NCI-H1694 treated with DMSO at 0.1 percent for 48 hours (cell line): Measurements from ENCODE around the gene RANBP17.

ENCODE experiments used
- DNase-seq: peaks from one replicate; lab custom pipeline; 2025; lab: John Stamatoyannopoulos, UW

RANBP17 gene

DNA sequence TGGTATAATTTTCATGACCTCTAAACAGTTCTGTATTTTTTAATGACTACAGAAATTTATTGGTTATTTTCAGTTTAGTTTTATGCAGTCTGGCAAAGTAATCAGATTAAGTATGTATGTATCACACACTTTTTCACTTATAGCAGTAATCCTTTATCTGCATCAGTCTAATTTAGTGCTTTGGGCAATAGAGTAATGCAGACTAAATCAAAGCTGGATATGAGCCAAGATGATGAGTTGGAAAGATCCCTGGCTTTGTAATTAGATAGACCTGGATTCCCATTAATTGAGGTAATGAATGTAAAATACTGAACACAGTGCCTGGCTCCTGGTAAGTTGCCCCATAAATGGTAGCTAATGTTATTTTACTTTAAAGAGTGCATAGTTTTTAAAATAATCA is 231.8 kb downstream of the RANBP17 start:
- DNase-seq: no peak

- DNase-seq: no peak
These were observed 232.5 kb downstream of the RANBP17 start for GRCh38 chr5:171094356-171094755.

DNA sequence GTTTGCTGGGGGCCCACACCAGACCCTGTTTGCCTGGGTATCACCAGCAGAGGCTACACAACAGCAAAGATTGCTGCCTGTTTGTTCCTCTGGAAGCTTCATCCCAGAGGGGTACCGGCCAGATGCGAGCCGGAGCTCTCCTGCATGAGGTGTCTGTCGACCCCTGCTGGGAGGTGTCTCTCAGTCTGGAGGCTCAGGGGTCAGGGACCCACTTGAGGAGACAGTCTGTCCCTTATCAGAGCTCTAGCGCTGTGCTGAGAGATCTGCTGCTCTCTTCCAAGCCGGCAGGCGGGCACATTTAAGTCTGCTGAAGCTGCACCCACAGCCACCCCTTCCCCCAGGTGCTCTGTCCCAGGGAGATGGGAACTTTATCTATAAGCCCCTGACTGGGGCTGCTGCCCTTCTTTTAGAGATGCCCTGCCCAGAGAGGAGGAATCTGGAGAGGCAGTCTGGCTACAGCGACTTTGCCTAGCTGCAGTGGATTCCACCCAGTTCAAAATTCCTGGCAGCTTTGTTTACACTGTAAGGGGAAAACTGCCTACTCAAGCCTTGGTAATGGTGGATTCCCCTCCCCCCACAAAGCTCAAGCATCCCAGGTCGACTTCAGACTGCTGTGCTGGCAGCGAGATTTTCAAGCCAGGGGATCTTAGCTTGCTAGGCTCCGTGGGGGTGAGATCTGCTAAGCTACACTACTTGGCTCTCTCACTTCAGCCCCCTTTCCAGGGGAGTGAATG is 241.2 kb downstream of the RANBP17 start:
- no peak for DNase-seq

DNA sequence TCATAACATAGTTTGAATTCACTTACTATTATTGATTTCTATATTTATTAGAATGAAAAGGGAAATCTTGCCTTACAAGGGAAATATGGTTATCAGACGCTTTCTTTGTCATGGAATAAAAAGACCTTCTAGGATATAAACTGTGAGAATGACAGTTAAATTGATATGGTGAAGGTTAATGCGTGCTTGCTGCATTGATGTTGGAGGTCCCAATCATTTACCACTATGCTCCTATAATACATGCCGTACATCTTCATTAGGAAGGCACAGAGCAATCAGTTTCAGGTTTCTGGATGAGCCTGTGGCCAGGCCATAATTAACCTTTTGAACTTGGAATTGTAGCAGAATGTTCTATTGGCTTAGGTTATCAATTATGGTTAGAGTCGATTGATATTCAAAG is 245.9 kb downstream of the RANBP17 start:
- DNase-seq: no peak

DNA sequence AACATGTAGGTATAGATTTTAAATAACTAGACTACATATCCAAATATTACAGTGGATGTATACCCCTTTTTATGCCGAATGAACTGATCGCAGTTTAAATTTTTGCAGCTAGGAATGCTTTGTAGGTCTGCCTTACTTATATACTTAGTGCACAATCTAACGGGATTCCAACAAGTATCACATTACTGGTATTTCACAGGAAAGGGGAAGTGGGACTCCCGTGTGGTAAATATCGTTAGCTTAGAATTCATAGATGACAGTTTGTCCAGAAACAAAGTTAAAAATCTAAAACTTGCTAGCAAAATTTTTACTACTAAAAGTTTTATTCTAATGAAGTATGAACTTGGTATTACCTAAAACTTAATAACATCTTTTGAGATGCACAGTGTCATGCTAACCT is 253.7 kb downstream of the RANBP17 start:
- DNase-seq: no peak

DNA sequence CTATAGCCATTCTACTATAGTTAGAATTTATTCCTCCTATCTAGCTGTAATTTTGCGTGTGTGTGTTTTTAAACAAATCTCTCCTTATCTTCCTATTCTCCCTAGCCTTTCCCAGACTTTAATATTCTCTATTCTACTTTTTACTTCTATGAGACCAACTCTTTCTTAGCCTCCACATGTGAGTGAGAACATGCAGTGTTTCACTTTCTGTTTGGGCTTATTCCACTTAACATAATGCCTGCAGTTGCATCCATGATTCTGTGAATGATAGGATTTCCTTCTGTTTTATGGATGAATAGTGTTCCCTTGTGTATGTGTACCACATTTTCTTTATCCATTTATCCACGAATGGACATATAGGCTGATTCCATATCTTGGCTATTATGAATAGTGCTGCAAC is 254.9 kb downstream of the RANBP17 start:
- no peak for DNase-seq

GRCh38 chr5:171120986-171121622 is 259.3 kb downstream of the RANBP17 start:
- DNase-seq: no peak

GRCh38 chr5:171121638-171122037 is 259.8 kb downstream of the RANBP17 start:
- DNase-seq: no peak

DNA sequence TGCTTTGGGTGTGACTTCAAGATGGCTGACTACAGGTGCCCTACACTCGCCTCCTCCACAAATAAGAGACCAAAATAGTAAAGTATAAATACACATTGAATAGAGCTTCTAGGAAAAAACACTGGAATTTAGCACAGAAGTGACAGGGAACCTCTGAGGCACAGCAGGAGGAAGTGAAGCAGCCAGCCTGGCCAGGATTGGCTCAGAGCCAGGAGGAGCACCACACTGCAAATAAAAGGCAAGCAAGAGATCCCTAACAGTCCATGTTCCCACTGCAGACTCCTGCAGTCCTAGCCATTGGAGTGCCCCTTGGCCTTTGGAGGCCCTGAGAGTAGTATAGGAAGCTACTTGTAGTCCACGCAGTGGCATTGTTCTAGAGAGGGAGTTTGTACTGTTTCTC is 260.6 kb downstream of the RANBP17 start:
- DNase-seq: no peak

- DNase-seq: no peak
These were observed 261.6 kb downstream of the RANBP17 start for GRCh38 chr5:171123417-171123816.

GRCh38 chr5:171127314-171127713 is 265.5 kb downstream of the RANBP17 start:
- no peak for DNase-seq

- DNase-seq: no peak
These were observed 266.3 kb downstream of the RANBP17 start for GRCh38 chr5:171128136-171128535.

- no peak for DNase-seq
These were observed 267.5 kb downstream of the RANBP17 start for GRCh38 chr5:171129308-171129707.

DNA sequence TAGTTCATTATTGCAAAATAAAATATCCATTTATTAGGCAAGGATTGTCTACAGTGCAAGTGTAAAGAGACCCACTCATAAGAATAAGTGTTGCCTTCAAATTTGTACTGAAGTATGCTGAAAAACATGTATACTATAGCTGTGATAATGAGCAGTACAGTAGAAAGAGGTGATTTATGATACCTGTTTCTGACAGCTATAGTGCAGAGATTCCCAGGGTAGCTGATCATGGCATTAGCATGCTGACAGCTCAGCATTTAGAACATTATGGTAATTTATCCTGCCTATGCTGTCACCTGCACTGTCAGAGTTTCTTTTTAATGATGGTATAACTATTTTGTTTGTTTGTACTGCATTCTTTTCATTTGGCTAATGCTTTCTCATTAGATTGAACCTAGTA is 269.7 kb downstream of the RANBP17 start:
- no peak for DNase-seq

GRCh38 chr5:171137768-171138525 is 276.1 kb downstream of the RANBP17 start:
- DNase-seq: no peak

DNA sequence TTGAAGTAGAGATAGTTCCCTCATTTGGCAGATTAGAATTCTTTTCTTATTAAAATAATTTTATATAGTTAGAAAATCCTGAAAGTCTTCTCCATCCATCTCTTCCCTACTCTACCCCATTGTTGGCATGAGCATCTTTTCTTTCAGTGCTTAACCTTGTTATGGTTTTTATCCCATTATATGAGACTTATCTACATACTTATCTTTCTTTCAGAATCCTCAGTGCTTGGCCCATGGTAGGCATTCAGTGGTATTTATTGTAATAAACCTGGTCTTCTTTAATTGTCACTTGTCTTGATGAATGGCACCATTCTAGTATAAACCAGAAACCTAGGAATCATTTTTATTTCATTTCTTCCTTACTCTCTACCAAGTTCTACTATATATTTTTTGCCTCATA is 277.4 kb downstream of the RANBP17 start:
- no peak for DNase-seq

- no peak for DNase-seq
These were observed 280.8 kb downstream of the RANBP17 start for GRCh38 chr5:171142617-171143016.

DNA sequence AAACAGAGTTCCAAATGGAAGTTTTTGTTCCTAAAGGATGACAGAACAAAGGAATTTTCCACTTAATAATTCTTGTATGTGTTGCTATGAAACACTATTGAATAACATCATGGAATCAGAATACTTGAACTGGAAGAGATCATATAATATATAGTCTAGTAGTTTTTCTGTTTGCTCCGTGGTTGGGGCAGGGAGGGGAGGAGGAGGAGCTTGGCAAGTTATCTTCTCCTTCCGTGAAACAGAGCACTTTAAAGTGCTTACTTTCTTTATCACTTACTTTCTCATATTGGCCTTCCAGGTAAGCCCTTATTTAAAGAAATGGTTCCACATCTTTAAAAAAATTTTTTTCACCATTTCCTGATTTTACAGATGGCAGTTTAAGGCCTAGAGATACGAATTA is 281.4 kb downstream of the RANBP17 start:
- no peak for DNase-seq

DNA sequence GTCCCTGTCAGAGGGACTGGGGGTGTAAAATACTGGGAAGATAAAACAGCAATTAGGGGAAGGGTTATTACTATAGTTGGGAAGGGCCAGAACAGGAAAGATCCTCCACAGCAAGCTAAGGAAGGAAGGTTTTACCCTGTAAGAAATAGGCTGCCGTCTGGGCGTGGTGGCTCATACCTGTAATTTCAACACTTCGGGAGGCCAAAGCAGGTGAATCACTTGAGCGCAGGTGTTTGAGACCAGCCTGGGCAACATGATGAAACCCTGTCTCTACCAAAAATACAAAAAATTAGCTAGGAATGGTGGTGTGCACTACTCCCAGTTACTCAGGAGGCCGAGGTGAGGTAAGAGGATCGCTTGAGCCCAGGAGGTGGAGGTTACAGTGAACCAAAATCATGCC is 282.1 kb downstream of the RANBP17 start:
- DNase-seq: no peak

DNA sequence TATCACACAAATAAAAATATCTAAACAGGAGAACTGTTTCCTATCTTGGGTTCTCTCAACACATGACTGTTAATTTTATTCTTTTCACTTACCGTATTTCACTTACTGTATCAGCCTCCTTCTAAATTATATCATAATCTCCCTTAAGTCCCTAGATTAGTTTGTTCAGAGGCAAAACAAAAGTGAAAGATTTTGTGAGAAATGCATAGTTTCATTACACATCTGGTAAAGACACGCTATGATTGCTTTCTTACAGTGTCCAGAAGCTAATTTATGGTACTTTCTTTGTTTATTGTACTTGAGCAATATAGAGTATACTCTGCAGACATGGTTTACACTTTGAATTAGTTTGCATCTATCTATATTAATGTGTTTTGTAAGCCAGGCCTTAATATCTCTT is 287.5 kb downstream of the RANBP17 start:
- no peak for DNase-seq

DNA sequence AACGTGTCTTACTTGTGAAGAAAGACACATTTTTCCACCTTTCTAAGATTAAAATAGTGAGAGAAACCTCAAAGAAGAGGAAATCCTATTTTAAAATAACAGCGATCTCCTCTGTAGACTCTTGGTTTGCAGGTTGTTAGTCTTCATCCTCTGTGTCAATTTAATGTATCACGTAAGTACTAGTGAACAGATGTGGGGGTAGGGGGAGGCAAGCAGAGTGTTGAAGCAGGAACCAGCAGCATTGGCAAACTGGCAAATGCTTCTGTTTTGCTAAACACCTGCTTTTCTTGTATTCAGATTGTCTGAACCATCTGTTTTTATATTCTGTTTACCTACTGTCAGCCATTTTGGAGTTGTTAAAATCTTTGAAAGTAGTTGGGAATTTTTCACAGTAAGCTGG is 288.0 kb downstream of the RANBP17 start:
- DNase-seq: peak; percentile 90

DNA sequence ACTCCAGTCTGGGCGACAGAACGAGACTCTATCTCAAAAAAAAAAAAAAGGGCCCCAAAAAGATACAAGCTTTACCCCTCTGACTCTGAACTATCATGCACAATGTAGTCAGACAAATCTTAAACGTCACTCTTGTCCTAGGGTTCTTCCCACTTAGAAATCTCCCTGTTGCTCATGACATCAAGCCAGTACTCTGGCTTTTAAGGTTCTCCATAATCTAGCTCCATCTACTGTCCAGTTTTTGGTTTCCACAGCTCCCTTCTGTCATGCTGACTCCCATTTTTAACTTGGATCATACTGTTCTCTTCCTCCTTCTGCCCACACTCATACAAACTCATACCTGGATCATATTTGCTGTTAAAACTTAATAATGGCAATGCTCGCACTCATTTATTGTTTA is 290.6 kb downstream of the RANBP17 start:
- DNase-seq: peak; percentile 45

- DNase-seq: no peak
These were observed 293.8 kb downstream of the RANBP17 start for GRCh38 chr5:171155621-171156020.
